Kidney (tissue), 14 donors: ENCODE data around the gene FCAMR. TPM values are rescaled to one million over a fixed set of nuclear protein-coding genes. Genes with fewer than 3 reads are reported as not detected.

Experiments used
- DNase-seq, 5 donors: peaks; one replicate each; pipeline ENCODE4 v3.0.0-alpha.2; 2013 to 2020
- FAIRE-seq: peaks from 2 replicates; lab custom pipeline; 2012; peaks lifted over from hg19 to GRCh38; lab: Jason Lieb, UNC
- H3K27ac ChIP-seq, 2 donors: one replicate each; pipeline ENCODE4 v1.7.0; 2013; ENCODE audit warnings: low read depth in 2 of 2, low read length in 2 of 2, inconsistent platforms in 1 of 2
- H3K27me3 ChIP-seq: one replicate; pipeline ENCODE4 v1.7.1; 2013; ENCODE audit warnings: low read length, inconsistent platforms; ENCODE audit not compliant: control insufficient read depth, insufficient read depth
- H3K36me3 ChIP-seq, 3 donors: one replicate each; pipeline versions ENCODE4 v1.7.0 to v1.7.1; 2013; ENCODE audit warnings: low read length in 3 of 3, control low read depth in 1 of 3, inconsistent platforms in 1 of 3; ENCODE audit not compliant: insufficient read depth in 3 of 3, control insufficient read depth in 2 of 3
- H3K4me1 ChIP-seq, 3 donors: one replicate each; pipeline versions ENCODE4 v1.7.0 to v1.7.1; 2013; ENCODE audit warnings: low read length in 3 of 3, inconsistent platforms in 1 of 3, low read depth in 1 of 3; ENCODE audit not compliant: control insufficient read depth in 2 of 3, insufficient read depth in 2 of 3
- H3K4me3 ChIP-seq, 3 donors: one replicate each; pipeline versions ENCODE4 v1.7.0 to v1.8.1; 2013; ENCODE audit warnings: low read length in 3 of 3, control low read depth in 1 of 3, inconsistent platforms in 1 of 3
- H3K9ac ChIP-seq, 3 donors: one replicate each; pipeline versions ENCODE4 v1.7.0 to v1.7.1; 2013; ENCODE audit warnings: low read length in 3 of 3, control low read depth in 1 of 3, inconsistent platforms in 1 of 3
- H3K9me3 ChIP-seq, 3 donors: one replicate each; pipeline versions ENCODE4 v1.7.0 to v1.7.1; 2013; ENCODE audit warnings: low read length in 3 of 3, control low read depth in 1 of 3, inconsistent platforms in 1 of 3; ENCODE audit not compliant: control insufficient read depth in 2 of 3, insufficient read depth in 1 of 3
- CTCF ChIP-seq: IDR thresholded peaks from 3 replicates; pipeline ENCODE4 v1.5.1; 2012; ENCODE audit warnings: mild to moderate bottlenecking, moderate library complexity, borderline replicate concordance; ENCODE audit not compliant: insufficient read depth; ENCODE audit errors: extremely low read depth
- intact Hi-C: fragments of 100-400 bp; cut with DNase I; formaldehyde crosslinking; loops from one replicate; pipeline ENCODE4 v1.11.1; 2022
- polyA plus RNA-seq: library from polyadenylated mRNA; stranded (reverse); fragments of 350-450 nt; fragmentation: Illumina TruSeq; extraction: RNeasy Lipid Tissue Mini Kit (QIAGEN cat#74804); gene quantifications from one replicate; pipeline ENCODE4 v1.2.3, GENCODE V29; 2014; ENCODE audit warnings: low read depth, low replicate concordance; ENCODE audit not compliant: insufficient read depth
- total RNA-seq: library from RNA; stranded (reverse); fragmentation: NEBNext Ultra II Directional; extraction: Animal tissue kit (Norgen Biotek cat#: 25700); gene quantifications from one replicate; pipeline ENCODE4 v1.2.1, GENCODE V29; 2021
- donor health status: control.
- donor health status: control.
- donor health status: control.
- donor health status: control.
- donor health status: control.
- donor health status: DM: yes; HTN: yes; CAD: no.
- donor health status: Normal renal cell carcinoma (clear cell type).

FCAMR gene
- total and polyA plus RNA-seq, 2 donors from 2014 or later, result 1.8 to 34.6 TPM

GRCh38 chr1:206949641-206950040, 20.6 kb downstream of the FCAMR start:
- no peak for DNase-seq
- no peak overlapping the region for H3K27ac ChIP-seq
- H3K9ac ChIP-seq, result no peak overlapping the region
- H3K36me3 ChIP-seq, result no peaks in the 10 kb centered on the region
- FAIRE-seq, result no peak
- intact Hi-C loops, result no loop called here
- H3K4me1 ChIP-seq, result peaks cover 3 to 46% (median 31%) of the 10 kb centered on the region in 3 donors
- peaks cover 0 to 5% (median 0%) of the 10 kb centered on the region in 3 donors for H3K9me3 ChIP-seq
- H3K27me3 ChIP-seq, result no peaks in the 10 kb centered on the region
- H3K4me3 ChIP-seq, result no peak overlapping the region
- TF ChIP-seq CTCF, result no peak

DNA sequence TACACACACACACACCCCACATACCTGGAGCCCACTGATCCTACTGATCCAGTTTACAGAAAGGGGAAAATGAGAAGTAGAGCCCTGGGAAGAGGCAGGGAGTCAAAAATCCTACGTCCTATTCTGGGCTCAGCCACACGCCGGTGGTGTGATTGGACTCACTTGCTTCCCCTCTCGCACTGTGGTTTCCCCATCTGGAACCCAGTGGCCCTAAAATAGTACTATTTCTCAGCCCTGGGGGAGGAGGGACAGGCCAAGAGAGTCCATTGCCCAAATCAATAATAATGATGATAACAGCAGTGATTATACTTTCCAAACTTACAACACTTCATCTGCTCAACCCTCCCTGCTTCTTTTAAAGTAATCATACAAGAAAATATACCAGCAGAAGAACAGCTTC, 21.1 kb downstream of the FCAMR start:
- FAIRE-seq (no peak), DNase-seq (no peak)
- no peaks in the 10 kb centered on the region for H3K27me3 ChIP-seq
- H3K4me1 ChIP-seq, result peaks cover 3 to 42% (median 29%) of the 10 kb centered on the region in 3 donors
- no peak overlapping the region for H3K27ac ChIP-seq
- no peak overlapping the region for H3K4me3 ChIP-seq
- intact Hi-C loops, result no loop called here
- peaks cover 0 to 5% (median 0%) of the 10 kb centered on the region in 3 donors for H3K9me3 ChIP-seq
- no peaks in the 10 kb centered on the region for H3K36me3 ChIP-seq
- no peak overlapping the region for H3K9ac ChIP-seq
- no peak for TF ChIP-seq CTCF

- Histone ChIP-seq H3K4me3 (no peak overlapping the region), H3K9ac (no peak overlapping the region), H3K27me3 (no peaks in the 10 kb centered on the region), H3K4me1 (peaks cover 0 to 30% (median 22%) of the 10 kb centered on the region in 3 donors), H3K36me3 (no peaks in the 10 kb centered on the region), H3K9me3 (peaks cover 0 to 5% (median 0%) of the 10 kb centered on the region in 3 donors), H3K27ac (no peak overlapping the region)
- intact Hi-C loops, result no loop called here
- no peak for TF ChIP-seq CTCF
- FAIRE-seq (no peak), DNase-seq (no peak)
Measured at GRCh38 chr1:206947255-206947654, 23.0 kb downstream of the FCAMR start.

DNA sequence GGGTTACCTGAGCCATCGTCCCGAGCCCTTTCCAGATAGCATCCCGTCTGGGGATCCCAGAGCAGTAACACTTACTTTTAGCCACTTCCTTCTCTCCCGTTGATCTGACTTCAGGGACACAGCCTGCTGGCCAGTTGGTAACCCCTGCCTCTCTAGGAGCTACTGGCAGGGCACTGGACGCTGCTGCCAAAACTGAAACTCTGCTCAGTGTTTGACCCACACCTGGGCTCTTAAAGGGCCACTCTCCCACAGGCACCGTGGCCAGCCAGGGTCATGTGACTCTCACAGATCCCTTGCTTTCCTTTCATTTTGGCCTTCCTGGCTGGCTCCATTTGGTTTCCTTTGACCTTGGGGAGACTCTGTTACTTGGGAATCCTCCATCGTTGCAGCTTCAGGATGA, 24.0 kb downstream of the FCAMR start, which contains the start of gene PIGR:
Gene PIGR, minus strand, starts transcription at position 206 of the 400 bp plus-strand sequence. CDS start 5,935 bp downstream, outside the sequence.
- peaks cover 0 to 5% (median 0%) of the 10 kb centered on the region in 3 donors for H3K9me3 ChIP-seq
- no peak for TF ChIP-seq CTCF
- peak within 1 kb of the TSS in 2 of 3 donors; percentile 34 to 82 for H3K9ac ChIP-seq
- DNase-seq (peak in 1 of 5 donors; percentile 82), FAIRE-seq (no peak)
- intact Hi-C loops, result no loop called here
- no peaks in the 10 kb centered on the region for H3K36me3 ChIP-seq
- H3K27me3 ChIP-seq, result no peaks in the 10 kb centered on the region
- peak within 1 kb of the TSS in 2 of 3 donors; percentile 70 to 76 for H3K4me3 ChIP-seq
- H3K27ac ChIP-seq, result peak within 1 kb of the TSS; percentile 57 to 68
- H3K4me1 ChIP-seq, result peaks cover 0 to 28% (median 23%) of the 10 kb centered on the region in 3 donors
